ENCODE measurements around the gene SUMO4.
"Not testable (repeated sequence)": the region's sequence is repeated elsewhere in the genome, so short reads cannot be mapped to it uniquely, and the experiment has no call there.

Gene SUMO4

DNA sequence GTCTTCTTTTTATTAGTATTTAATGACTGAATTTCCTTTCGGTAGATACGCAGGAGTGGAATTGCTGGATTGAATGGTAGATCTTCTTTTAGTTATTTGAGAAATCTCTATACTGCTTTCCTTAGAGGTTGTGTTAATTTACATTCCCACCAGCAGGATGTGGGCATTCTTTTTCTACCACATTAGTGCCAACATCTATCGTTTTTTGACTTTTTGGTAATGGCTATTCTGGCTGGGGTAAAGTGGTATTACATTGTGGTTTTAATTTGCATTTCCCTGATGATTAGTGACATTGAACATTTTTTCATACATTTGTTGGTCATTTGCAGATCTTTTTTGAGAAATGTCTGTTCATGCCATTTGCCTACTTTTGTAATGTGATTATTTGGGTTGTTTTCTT is 37.1 kb downstream of the SUMO4 start:
- TF ChIP-seq, protein P1, sequence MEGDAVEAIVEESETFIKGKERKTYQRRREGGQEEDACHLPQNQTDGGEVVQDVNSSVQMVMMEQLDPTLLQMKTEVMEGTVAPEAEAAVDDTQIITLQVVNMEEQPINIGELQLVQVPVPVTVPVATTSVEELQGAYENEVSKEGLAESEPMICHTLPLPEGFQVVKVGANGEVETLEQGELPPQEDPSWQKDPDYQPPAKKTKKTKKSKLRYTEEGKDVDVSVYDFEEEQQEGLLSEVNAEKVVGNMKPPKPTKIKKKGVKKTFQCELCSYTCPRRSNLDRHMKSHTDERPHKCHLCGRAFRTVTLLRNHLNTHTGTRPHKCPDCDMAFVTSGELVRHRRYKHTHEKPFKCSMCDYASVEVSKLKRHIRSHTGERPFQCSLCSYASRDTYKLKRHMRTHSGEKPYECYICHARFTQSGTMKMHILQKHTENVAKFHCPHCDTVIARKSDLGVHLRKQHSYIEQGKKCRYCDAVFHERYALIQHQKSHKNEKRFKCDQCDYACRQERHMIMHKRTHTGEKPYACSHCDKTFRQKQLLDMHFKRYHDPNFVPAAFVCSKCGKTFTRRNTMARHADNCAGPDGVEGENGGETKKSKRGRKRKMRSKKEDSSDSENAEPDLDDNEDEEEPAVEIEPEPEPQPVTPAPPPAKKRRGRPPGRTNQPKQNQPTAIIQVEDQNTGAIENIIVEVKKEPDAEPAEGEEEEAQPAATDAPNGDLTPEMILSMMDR (conservative IDR thresholded peaks at IDR 0.05; ENCODE audit: low read depth) = no peak
- DNase-seq (ENCODE audit: low spot score) = no peak
- ChIA-PET POLR2A (ENCODE audit: low non-redundant PET) (no interaction called here), CTCF (no interaction called here)
- H3K27ac ChIP-seq = no peak overlapping the region

DNA sequence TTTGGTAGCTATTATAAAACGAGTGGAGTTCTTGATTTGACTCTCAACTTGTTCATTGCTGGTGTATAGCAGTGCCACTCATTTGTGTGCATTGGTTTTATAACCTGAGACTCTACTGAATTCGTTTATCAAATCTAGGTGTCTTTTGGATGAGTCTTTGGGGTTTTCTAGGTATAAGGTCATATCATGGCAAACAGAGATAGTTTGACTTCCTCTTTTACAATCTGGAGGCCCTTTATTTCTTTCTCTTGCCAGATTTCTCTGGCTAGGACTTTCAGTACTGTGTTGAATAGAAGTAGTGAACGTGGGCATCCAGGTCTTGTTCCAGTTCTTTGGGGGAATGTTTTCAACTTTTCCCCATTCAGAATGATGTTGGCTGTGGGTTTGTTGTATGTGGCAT is 38.8 kb downstream of the SUMO4 start:
- CTCF ChIA-PET = interaction anchor here (0.7 kb wide), 1 partner anchor 543 kb away, joined by 3 read pairs; no protein-coding TSS in a partner anchor
- no peak for DNase-seq (ENCODE audit: low spot score)
- no peak overlapping the region for H3K27ac ChIP-seq
- POLR2A ChIA-PET (ENCODE audit: low non-redundant PET) = no interaction called here
- TF ChIP-seq, protein P1 (conservative IDR thresholded peaks at IDR 0.05; ENCODE audit: low read depth) = no peak

DNA sequence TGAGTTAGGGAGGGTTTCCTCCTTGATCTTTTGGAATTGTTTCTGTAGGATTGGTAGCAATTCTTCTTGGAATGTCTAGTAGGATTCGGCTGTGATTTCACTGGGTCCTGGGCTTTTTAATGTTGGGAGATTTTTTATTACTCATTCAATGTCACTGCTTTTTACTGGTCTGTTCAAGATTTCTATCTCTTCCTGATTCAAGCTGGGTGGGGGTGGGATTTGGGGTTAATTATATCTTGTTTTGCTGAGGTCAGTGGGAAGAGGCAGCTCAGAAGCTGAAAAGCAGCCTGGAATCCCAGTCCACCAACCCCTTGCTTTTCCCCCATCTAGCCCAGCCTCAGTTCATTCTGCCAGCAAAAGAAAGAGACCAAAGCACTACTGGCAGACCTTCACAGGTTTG is 39.6 kb downstream of the SUMO4 start:
- ChIA-PET CTCF (no interaction called here), POLR2A (ENCODE audit: low non-redundant PET) (no interaction called here)
- TF ChIP-seq, protein P1 (conservative IDR thresholded peaks at IDR 0.05; ENCODE audit: low read depth) = no peak
- H3K27ac ChIP-seq = no peak overlapping the region
- no peak for DNase-seq (ENCODE audit: low spot score)

DNA sequence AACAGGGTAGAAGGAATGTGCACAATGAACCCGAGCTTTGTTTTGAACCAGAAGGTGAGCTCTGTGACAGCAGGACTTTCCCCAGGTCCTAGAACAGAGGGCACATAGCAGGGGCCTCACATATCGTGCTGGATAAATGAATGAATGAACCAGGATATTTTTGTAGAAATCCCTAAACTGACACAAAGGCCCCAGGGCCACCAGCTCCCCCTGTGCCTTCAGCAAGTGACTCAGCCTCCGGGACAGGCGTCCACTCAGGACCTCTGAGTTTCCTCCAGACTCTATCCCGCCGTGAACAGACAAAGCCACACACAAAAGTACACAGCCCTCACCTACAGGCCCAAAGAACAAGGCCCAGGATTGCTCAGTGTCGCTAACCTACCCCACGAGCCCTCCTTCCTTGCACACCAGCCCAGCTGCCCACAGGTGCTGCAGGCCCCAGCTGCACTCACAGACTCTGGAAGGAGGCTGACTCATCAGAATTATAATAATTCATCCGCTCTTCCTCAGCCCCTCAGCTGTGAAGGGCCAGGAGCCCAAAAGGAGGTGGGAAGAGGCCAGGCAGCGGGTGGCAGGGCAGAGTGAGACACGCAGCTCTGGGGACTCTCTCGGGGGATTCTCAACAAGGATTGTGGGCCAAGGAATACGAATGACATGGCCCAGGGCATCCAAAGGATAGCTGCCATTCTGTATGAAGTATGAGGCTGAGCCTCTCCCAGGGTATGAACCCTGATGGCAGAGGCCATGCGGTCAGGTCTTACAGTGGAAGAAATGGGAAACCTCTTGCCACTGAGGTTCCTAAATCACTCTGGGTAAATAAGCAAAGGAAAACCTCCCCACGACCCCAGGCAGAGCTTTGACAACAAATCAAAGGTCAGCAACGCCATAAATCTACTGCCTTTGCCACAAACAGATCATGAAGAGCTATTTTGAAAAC is 40.9 kb downstream of the SUMO4 start:
- no peak overlapping the region for H3K27ac ChIP-seq
- ChIA-PET CTCF (interaction anchor here (1.0 kb wide), 1 partner anchor 9 kb away, joined by 5 read pairs; no protein-coding TSS in a partner anchor), POLR2A (ENCODE audit: low non-redundant PET) (interaction anchor here (1.0 kb wide), 1 partner anchor 530 kb away, joined by 3 read pairs; no protein-coding TSS in a partner anchor)
- DNase-seq (ENCODE audit: low spot score) = no peak
- TF ChIP-seq, protein P1 (conservative IDR thresholded peaks at IDR 0.05; ENCODE audit: low read depth) = no peak

DNA sequence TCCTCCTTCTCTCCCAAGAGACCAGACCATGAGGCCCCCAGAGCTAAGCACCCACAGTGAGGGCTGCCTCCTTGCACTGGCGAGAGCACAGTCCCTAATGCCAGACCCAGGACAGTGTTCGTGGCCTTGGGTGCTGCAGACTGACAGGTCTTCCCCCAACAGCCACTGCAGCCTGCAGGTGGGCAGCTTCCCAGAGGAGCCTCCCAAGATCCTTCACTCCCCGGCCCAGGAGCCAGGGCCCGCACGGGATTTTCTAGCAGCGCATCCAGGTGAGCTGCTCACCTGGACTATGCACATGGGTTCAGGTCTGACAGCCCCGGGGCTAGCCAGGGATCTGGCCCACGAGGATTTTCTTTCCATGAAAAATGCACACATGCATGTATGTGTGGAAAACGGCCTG is 41.7 kb downstream of the SUMO4 start:
- no peak for DNase-seq (ENCODE audit: low spot score)
- CTCF ChIA-PET = interaction anchor here (1.0 kb wide), 1 partner anchor 10 kb away, joined by 5 read pairs; no protein-coding TSS in a partner anchor
- H3K27ac ChIP-seq = no peak overlapping the region
- TF ChIP-seq, protein P1 (conservative IDR thresholded peaks at IDR 0.05; ENCODE audit: low read depth) = no peak
- POLR2A ChIA-PET (ENCODE audit: low non-redundant PET) = no interaction called here

DNA sequence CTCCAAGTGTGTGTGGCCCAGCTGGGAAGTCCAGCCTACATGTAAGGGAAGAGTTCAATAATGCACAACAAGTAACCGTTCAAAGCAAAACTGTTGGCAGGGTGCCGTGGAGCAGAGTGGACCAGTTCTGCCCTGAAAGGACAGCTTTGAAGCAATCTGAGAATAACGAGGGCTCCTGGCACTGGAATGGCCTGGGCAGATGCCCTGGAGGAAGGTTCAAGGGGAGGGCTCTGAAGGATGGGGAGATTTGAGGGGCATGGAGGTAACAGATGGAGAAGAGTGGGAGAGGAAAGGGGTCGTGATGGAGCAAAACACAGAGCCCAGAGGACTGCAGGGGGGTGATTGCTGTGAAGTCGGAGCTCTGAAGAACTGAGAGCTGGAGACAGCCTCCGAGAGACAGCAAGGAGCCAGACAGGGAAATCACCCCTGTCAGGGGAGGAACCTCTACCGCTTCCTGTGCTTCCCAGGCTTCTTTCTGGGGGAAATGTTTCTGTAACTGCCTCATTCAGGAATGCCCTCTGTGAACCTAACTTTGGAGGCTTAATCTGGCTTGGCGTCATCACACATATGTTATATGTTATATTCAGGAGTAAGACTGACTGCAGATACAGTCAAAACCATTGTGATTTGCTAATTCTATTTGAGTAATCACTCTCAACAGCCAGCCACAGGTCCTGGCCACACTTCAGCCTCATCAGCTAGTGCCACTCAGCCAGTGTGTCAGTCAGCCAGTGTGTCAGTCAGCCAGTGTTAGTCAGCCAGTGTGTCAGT is 43.5 kb downstream of the SUMO4 start:
- ChIA-PET POLR2A (ENCODE audit: low non-redundant PET) (no interaction called here), CTCF (interaction anchor here (0.6 kb wide), 1 partner anchor 356 kb away, joined by 4 read pairs; no protein-coding TSS in a partner anchor)
- no peak overlapping the region for H3K27ac ChIP-seq
- no peak for DNase-seq (ENCODE audit: low spot score)
- TF ChIP-seq, protein P1 (conservative IDR thresholded peaks at IDR 0.05; ENCODE audit: low read depth) = no peak

DNA sequence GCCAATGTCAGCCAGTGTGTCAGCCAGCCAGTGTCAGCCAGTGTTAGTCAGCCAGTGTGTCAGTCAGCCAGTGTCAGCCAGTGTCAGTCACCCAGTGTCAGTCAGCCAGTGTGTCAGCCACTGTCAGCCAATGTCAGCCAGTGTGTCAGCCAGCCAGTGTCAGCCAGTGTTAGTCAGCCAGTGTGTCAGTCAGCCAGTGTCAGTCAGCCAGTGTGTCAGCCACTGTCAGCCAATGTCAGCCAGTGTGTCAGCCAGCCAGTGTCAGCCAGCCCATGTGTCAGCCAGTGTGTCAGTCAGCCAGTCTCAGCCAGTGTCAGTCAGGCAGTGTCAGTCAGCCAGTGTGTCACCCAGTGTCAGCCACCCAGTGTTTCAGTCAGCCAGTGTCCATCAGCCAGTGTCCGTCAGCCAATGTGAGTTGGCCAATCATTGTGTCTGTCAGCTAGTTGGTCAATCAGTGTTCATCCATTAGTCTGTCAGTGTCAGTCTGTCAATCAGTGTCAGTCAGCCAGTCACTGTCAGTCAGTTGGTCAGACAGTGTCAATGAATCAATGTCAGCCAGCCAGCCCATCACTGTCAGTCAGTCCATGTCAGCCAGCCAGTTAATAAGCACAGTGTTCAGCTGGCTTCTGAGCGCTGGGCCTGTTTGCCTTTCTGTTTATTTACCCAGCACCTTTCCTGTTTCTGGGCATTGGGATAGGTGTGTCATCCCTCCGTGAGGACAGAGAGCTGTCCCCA is 44.5 kb downstream of the SUMO4 start:
- peak overlapping the region; percentile 21; the same call in 1 of the 2 replicates for H3K27ac ChIP-seq
- CTCF ChIA-PET = interaction anchor here (1.0 kb wide), 1 partner anchor 13 kb away, joined by 4 read pairs; no protein-coding TSS in a partner anchor
- POLR2A ChIA-PET (ENCODE audit: low non-redundant PET); DNase-seq (ENCODE audit: low spot score): not testable (repeated sequence)

Data from RWPE1 (cell line).